Fibroblast of villous mesenchyme (primary cell): ENCODE measurements around the gene DENND11. TPM values are rescaled to one million over a fixed set of nuclear protein-coding genes. Genes with fewer than 3 reads are reported as not detected.

Source experiments
- DNase-seq: peaks from one replicate; pipeline ENCODE4 v3.0.0-alpha.2; 2010; ENCODE audit warnings: low read depth
- H3K4me3 ChIP-seq: 2 replicates; pipeline ENCODE4 v1.5.1; 2011; ENCODE audit warnings: low read depth, mild to moderate bottlenecking, low read length
- CTCF ChIP-seq: IDR thresholded peaks from 2 replicates; pipeline ENCODE4 v1.5.1; 2012; ENCODE audit warnings: low read depth, mild to moderate bottlenecking, low read length; ENCODE audit not compliant: insufficient read depth
- total RNA-seq: library from RNA; depleted of rRNA; stranded (reverse); fragments of >200 nt; gene quantifications from 2 replicates; pipeline ENCODE4 v1.2.3, GENCODE V29; 2012

Gene DENND11
- total RNA-seq, 1 donor = 5.6 TPM

- DNase-seq = no peak
- no peak for TF ChIP-seq CTCF
- H3K4me3 ChIP-seq = no peak overlapping the region
Measured at GRCh38 chr7:141715794-141716689, 14.1 kb upstream of the DENND11 start.

GRCh38 chr7:141715018-141715417, 13.1 kb upstream of the DENND11 start:
- H3K4me3 ChIP-seq = no peak overlapping the region
- DNase-seq = no peak
- no peak for TF ChIP-seq CTCF

GRCh38 chr7:141714571-141714970, 12.6 kb upstream of the DENND11 start:
- no peak for DNase-seq
- TF ChIP-seq CTCF = no peak
- no peak overlapping the region for H3K4me3 ChIP-seq

GRCh38 chr7:141713890-141714289, 11.9 kb upstream of the DENND11 start:
- no peak overlapping the region for H3K4me3 ChIP-seq
- DNase-seq = no peak
- no peak for TF ChIP-seq CTCF

- DNase-seq = no peak
- H3K4me3 ChIP-seq = no peak overlapping the region
- TF ChIP-seq CTCF = no peak
Measured at GRCh38 chr7:141712603-141713255, 10.8 kb upstream of the DENND11 start.

GRCh38 chr7:141710301-141710700, 8.3 kb upstream of the DENND11 start:
- DNase-seq = no peak
- no peak overlapping the region for H3K4me3 ChIP-seq
- no peak for TF ChIP-seq CTCF
